GM04503 (cell line): Measurements from ENCODE around the gene MCM9.
"Not testable (repeated sequence)": the region's sequence is repeated elsewhere in the genome, so short reads cannot be mapped to it uniquely, and the experiment has no call there.

Source experiments
- DNase-seq: peaks from one replicate; pipeline ENCODE4 v3.0.0-alpha.2; 2012; ENCODE audit warnings: low read depth

The MCM9 gene

DNA sequence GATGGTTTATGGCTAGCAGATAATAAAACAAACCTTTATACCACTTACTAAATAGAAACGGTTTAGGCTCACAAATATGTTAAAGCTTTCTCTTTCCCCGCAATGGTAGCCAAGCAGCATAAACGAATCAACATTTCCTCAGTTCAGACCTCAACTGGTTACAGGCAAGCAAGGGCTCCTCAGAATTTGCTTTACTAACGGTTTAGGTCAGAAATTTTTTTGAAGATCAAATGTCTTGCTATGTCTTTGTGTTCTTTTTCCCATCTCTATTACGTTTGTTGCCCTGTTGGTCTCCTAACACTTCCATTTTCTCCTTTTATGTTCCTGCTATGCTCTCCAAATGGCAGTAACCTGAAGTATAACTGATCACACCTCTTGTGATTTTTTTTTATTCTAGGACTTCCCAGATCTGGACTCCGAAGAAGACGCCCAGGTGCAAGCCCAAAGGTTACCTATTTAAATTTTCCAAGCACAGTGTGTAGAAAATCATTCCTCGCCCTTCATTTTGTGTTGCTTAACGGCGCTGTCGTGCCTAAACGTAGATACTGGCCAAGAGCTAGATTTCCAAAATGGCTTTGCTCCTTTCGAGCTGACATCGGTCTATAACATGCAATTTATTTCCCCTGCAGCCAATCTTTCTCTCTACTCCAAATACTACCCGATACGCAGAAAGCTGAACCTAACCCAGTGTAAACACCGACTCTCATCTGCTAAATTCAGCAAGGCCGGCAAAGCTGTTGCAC, 41.7 kb downstream of the MCM9 start:
- DNase-seq = no peak

GRCh38 chr6:118892355-118892991, 42.5 kb downstream of the MCM9 start:
- DNase-seq = no peak

DNA sequence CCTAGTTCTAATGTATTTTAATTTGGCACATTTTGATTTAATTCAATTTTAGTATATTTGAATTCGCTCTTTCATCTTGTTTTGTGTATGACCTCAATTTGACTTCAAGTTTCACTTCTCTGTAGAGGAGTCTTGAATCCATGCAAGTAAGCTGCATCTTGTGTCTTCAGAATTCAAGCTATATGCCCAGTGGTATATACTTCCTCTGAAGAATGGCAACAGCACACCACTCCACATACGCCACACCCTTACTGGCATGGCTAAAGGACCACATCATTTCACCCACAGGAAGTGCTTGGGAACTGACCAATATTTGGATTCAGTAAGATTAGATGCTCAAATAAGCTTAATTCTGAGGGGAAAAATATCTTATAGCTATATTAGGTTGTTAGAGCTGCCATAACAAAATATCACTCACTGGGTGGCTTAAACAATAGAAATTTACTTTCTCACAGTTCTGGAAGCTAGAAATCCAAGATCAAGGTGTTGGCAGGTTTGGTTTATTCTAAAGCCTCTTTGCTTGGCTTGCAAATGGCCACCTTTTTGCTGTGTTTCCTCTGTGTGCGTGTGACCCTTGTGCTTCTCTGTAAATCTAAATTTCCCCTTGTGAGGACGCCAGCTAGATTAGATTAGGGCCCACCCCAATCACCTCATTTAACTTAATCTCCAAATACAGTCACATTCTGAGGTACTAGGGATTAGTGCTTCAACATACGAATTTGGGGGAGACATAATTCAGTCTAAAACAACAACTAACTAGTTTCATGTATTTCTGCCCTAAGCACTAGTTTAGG, 43.8 kb downstream of the MCM9 start:
- no peak for DNase-seq

DNA sequence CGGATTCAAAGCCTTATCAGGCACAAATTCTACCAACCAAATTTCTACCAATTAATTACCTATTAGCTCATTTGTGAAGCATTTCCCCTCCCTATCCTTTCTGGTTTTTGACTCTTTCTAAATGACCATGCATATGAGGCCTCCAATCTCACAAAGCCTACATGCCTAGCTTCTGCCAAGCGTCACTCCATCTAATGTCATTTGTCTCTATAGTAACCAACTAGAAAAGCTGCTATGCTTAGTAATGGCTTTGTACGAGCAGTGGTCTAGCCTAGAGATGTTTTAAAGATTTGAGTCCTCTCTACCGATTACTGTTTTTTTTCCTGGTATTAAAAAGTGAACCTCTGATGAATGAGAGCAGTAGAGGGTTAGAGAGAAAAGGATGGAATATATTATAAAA, 45.8 kb downstream of the MCM9 start:
- no peak for DNase-seq

DNA sequence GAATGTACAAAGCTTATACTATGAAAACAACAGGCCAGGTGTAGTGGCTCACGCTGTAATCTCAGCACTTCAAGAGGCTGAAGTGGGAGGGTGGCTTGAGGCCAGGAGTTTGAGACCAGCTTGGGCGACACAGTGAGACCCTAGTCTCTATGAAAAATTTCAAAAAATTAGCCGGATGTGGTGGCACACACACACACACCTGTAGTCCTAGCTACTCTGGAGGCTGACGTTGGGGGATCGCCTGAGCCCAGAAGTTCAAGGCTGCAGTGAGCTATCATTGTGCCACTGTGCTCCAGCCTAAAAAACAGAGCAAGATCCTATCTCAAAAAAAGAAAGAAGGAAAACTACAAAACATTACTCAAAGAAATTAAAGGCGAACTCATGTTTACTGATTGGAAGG, 48.3 kb downstream of the MCM9 start:
- DNase-seq = no peak

DNA sequence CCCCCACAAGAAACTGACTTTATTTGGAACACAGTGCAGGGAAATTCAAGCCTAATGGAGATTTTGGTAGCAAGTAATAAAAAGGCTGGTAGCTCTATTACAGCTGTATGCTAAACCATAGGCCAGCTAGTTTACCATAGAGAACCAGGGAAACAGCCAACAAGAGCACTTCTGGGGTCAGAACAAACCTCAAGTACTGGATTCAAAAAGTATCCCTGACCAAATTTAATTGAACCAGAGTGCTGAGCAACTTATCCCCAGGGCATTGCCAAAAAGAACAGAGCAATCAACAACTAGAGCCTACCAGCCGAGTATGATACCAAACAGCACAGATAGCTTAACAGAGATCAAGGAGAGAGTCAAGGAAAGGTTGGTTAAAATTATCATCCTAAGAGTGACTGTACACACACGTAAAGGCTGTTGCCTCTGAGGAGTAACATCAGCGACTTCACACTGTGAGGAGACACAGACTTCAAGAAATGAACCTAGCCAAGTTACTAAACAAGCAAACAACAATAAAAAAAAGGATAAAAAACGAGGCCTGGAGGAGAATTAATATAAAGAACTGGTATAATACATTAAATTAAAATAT, 52.5 kb downstream of the MCM9 start:
- DNase-seq = no peak

GRCh38 chr6:118881440-118882313, 53.3 kb downstream of the MCM9 start:
- no peak for DNase-seq

GRCh38 chr6:118877806-118878205, 57.2 kb downstream of the MCM9 start:
- DNase-seq = no peak

DNA sequence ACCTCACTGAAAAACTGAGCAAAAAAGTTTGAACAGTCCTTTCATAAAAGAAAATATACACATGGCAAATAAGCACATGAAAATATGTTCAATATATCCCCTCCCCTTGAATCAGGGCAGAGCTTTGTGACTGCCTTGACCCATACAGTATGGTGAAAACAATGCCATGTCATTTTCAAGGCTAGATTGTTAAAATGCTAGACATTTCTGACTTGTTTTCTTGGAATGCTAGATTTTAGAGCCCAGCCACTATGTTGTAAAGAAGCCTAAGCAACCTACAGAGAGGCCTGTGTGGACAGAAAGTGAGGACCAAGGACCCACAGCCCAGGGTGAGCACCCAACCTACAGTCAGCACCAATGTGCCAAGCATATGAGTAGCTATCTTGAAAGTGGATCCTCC, 58.1 kb downstream of the MCM9 start:
- DNase-seq = no peak

DNA sequence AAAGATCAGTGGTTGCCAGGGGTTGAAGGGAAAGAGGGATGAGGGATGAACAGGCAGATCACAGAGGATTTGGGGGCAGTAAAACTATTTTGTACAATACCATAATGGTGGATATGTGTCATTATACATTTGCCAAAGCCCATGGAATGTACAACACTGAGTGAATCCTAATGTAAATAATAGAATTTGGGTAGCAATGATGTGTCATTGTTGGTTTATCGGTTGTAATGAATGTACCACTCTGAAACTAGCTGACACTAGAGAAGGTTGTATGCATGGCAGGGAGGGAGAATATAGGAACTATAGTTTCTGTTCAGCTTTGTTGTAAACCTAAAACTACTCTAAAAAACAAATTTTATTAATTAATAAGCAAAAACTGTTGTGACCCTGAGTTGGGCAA, 58.8 kb downstream of the MCM9 start:
- DNase-seq = no peak

GRCh38 chr6:118875672-118876071, 59.3 kb downstream of the MCM9 start:
- DNase-seq = no peak

DNA sequence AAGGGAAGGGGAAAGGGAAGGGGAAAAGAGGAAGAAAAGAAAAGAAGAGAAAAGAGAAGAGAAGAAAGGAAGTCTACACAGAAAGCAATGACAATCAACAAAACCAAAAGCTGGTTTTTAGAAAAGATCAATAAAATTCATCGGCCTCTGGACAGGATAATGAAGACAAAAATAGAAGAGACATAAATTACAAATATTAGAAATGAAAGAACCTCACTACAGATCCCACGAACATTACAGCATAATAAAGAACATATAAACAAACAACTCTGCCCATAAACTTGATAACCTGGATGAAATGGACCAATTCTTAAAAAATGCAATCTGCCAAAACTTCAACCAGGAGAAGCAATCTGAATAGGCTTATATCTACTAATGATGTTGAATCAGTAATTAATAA, 61.7 kb downstream of the MCM9 start:
- no peak for DNase-seq

DNA sequence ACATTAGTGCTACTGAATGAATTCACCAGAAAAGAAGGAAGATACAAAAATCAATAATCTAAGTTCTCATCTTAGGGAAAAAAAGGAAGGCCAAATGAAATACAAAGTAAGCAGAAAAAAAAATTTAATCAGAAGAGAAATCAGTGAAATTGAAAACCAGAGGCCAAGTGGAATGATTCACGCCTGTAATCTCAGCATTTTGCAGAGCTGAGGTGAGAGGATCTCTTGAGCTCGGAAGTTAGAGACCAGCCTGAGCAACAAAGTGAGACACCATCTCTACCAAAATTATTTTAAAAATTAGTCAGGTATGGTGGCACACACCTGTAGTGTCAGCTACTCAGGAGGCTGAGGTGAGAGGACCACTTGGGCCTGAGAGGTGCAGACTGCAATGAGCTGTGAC, 62.2 kb downstream of the MCM9 start:
- no peak for DNase-seq

DNA sequence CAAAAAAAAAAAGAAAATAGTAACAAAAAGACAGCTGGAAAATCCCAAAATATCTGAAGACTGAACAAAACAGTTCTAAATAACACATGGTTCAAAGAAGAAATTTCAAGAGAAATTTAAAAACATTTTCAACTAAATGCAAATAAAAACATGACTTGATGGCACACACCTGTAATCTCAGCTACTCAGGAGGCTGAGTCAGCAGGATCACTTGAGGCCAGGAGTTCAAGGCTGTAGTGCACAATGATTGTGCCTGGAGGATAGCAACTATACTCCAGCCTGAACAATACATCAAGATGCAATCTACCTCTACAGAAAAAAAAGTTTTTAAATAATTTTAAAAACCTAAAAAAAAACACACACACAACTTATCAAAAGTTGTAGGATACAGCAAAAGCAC, 62.6 kb downstream of the MCM9 start:
- no peak for DNase-seq

DNA sequence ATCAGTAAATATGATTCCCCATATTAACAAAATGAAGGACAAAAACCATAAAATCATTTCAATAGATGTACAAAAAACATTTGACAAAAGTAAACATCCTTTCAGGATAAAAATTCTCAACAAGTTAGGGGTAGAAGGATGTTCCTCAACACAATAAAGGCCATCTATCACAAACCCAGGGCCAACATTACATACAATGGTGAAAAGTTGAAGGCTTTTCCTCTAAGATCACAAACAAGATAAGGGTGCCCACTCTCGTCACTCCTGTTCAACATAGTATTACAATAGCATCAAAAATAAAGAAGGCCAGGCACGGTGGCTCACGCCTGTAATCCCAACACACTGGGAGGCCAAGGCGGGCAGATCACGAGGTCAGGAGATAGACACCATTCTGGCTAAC, 63.6 kb downstream of the MCM9 start:
- DNase-seq = no peak

- DNase-seq = no peak
Measured at GRCh38 chr6:118869894-118870589, 64.9 kb downstream of the MCM9 start.

DNA sequence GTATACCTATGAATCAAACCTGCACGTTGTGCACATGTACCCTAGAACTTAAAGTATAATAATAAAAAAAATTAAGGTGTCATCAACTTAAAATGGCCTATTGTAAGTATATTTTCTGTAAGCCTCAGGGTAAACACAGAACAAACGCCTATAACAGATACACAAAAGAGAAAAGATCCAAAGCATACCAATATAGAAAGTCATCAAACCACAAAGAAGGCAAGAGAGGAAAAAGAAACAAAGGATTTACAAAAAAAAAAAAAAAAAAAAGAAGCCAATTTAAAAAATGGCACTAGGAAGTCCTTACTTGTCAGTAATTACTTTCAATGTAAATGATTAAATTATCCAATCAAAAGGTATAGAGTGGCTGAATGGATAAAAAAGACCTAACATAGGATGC, 65.6 kb downstream of the MCM9 start:
- no peak for DNase-seq

DNA sequence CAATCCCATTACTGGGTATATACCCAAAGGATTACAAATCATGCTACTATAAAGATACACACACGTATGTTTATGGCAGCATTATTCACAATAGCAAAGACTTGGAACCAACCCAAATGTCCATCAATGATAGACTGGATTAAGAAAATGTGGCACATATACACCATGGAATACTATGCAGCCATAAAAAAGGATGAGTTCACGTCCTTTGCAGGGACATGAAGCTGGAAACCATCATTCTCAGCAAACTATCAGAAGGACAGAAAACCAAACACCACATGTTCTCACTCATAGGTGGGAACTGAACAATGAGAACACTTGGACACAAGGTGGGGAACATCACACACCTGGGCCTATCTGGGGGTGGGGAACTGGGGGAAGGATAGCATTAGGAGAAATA, 66.1 kb downstream of the MCM9 start:
- DNase-seq = not testable (repeated sequence)

DNA sequence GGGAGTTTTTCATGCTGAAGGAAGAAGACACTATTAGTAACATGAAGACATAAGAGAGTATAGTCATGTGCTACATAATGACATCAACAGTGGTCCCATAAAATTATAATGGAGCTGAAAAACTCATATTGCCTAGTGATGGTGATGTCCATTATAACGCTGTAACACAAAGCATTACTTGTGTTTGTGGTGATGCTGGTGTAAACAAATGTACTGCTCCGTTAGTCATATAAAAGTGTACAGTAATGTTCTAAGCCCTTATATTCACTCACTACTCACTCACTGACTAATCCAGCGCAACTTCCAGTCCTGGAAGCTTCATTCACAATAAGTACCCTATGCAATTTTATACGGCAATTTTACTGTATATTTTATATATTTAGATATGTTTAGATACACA, 67.8 kb downstream of the MCM9 start:
- DNase-seq = no peak

DNA sequence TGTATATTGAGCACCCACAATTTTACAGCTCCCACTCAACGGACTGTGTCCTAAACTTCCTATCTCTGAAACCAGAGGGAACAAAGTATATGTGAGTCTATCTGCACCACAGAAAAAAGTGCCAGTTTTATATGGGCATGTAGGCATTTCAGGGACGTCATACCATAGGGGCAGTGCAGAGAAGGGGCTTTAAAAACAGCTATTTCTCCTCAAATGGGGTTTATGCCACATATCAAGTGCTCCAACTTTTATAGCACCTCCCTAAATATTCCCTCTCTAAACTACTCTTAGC, 69.9 kb downstream of the MCM9 start:
- DNase-seq = no peak

GRCh38 chr6:118864341-118865099, 70.4 kb downstream of the MCM9 start:
- no peak for DNase-seq
